Measurements from ENCODE around the gene HADHA. TPM values are rescaled to one million over a fixed set of nuclear protein-coding genes. Genes with fewer than 3 reads are reported as not detected.

The HADHA gene
- total RNA-seq, 2 experiments from 2014 or later: 126 to 150 TPM

DNA sequence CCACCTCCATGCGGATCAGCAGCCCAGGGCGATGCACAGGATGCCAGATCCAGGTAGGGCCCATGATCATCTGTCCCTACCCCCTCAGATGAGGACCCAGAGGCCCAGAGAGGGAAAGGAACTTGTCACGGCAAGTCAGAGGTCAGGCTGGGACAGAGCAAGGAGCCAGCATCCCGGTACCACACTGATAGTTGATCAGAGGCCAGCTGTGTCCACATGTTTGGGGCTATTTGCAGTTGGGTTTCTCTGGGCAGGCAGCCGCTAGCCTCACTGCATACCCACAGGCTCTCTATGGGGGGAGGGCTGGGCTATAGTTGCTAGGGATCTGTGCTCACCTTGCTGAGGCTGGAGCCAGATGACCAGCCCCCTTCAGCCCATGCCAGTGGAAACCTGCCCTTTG lies 62.0 kb downstream of the HADHA start:
- Histone ChIP-seq H3K4me2 (ENCODE audit: low read length) (no peak overlapping the region), H4K20me1 (ENCODE audit: insufficient read depth, low read length) (no peaks in the 10 kb centered on the region), H3K4me3 (ENCODE audit: low read depth, low read length, poor library complexity, severe bottlenecking) (no peak overlapping the region), H3K79me2 (ENCODE audit: insufficient read depth, low read depth, low read length) (no peaks in the 10 kb centered on the region), H3K36me3 (ENCODE audit: insufficient read depth, low read length) (no peaks in the 10 kb centered on the region), H3K4me1 (ENCODE audit: insufficient read depth, low read length, poor library complexity, severe bottlenecking) (no peaks in the 10 kb centered on the region), H3K9me3 (ENCODE audit: low read length) (no peaks in the 10 kb centered on the region), H2AFZ (ENCODE audit: low read length) (no peak overlapping the region), H3K27ac (ENCODE audit: low read depth, low read length, poor library complexity, severe bottlenecking) (no peak overlapping the region), H3K9me2 (ENCODE audit: insufficient read depth, low read length) (no peaks in the 10 kb centered on the region)
- BruUV-seq (replicated peaks): no TSS peak
- no peak for DNase-seq (ENCODE audit: low spot score)
- intact Hi-C loops (cut with micrococcal nuclease; ENCODE audit: unreplicated experiment): no loop called here
- POLR2A ChIA-PET: interaction anchor here (0.5 kb wide), 1 partner anchor 391 kb away, joined by 3 read pairs; no protein-coding TSS in a partner anchor
- TF ChIP-seq EZH2phosphoT487 (IDR thresholded peaks at IDR 0.05; ENCODE audit: borderline replicate concordance, low read depth, low read length): no peak
- CTCF ChIA-PET (ENCODE audit: unreplicated experiment): no interaction called here

DNA sequence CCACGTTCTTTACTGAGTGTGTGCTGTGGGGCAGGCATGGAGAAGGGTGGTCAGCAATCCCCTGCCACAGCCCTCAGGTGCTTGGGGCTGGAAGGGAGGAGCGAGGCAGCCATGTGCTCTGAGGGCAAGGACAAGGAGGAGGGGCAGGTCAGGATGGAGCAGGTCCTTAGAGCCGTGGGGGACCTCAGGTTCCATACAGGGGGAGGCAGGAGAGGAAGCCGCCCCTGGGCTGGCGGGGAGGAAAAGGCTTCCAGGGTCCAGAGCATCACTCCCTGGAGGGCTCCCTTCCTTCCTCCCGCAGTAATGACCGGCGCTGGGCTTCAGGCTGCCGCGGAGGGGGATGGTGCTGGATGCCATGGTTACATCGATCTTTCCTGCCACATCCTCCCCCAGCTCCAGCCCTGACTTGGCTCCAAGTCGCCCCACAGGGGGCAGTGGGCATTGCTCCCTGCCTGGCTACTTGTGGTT lies 65.0 kb downstream of the HADHA start:
- no peak for DNase-seq (ENCODE audit: low spot score)
- Histone ChIP-seq H3K27ac (ENCODE audit: low read depth, low read length, poor library complexity, severe bottlenecking) (no peak overlapping the region), H3K9me2 (ENCODE audit: insufficient read depth, low read length) (no peaks in the 10 kb centered on the region), H3K36me3 (ENCODE audit: insufficient read depth, low read length) (no peaks in the 10 kb centered on the region), H2AFZ (ENCODE audit: low read length) (no peak overlapping the region), H3K79me2 (ENCODE audit: insufficient read depth, low read depth, low read length) (no peaks in the 10 kb centered on the region), H4K20me1 (ENCODE audit: insufficient read depth, low read length) (no peaks in the 10 kb centered on the region), H3K4me1 (ENCODE audit: insufficient read depth, low read length, poor library complexity, severe bottlenecking) (no peaks in the 10 kb centered on the region), H3K9me3 (ENCODE audit: low read length) (no peaks in the 10 kb centered on the region), H3K4me3 (ENCODE audit: low read depth, low read length, poor library complexity, severe bottlenecking) (no peak overlapping the region), H3K4me2 (ENCODE audit: low read length) (no peak overlapping the region)
- TF ChIP-seq EZH2phosphoT487 (IDR thresholded peaks at IDR 0.05; ENCODE audit: borderline replicate concordance, low read depth, low read length): no peak
- TF ChIP-seq, protein P1, sequence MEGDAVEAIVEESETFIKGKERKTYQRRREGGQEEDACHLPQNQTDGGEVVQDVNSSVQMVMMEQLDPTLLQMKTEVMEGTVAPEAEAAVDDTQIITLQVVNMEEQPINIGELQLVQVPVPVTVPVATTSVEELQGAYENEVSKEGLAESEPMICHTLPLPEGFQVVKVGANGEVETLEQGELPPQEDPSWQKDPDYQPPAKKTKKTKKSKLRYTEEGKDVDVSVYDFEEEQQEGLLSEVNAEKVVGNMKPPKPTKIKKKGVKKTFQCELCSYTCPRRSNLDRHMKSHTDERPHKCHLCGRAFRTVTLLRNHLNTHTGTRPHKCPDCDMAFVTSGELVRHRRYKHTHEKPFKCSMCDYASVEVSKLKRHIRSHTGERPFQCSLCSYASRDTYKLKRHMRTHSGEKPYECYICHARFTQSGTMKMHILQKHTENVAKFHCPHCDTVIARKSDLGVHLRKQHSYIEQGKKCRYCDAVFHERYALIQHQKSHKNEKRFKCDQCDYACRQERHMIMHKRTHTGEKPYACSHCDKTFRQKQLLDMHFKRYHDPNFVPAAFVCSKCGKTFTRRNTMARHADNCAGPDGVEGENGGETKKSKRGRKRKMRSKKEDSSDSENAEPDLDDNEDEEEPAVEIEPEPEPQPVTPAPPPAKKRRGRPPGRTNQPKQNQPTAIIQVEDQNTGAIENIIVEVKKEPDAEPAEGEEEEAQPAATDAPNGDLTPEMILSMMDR (conservative IDR thresholded peaks at IDR 0.05; ENCODE audit: low read length): no peak
- POLR2A ChIA-PET: interaction anchor here (0.5 kb wide), 1 partner anchor 140 kb away, joined by 4 read pairs; no protein-coding TSS in a partner anchor
- CTCF ChIA-PET (ENCODE audit: unreplicated experiment): no interaction called here
- intact Hi-C loops (cut with micrococcal nuclease; ENCODE audit: unreplicated experiment): no loop called here
- BruUV-seq (replicated peaks): no TSS peak

DNA sequence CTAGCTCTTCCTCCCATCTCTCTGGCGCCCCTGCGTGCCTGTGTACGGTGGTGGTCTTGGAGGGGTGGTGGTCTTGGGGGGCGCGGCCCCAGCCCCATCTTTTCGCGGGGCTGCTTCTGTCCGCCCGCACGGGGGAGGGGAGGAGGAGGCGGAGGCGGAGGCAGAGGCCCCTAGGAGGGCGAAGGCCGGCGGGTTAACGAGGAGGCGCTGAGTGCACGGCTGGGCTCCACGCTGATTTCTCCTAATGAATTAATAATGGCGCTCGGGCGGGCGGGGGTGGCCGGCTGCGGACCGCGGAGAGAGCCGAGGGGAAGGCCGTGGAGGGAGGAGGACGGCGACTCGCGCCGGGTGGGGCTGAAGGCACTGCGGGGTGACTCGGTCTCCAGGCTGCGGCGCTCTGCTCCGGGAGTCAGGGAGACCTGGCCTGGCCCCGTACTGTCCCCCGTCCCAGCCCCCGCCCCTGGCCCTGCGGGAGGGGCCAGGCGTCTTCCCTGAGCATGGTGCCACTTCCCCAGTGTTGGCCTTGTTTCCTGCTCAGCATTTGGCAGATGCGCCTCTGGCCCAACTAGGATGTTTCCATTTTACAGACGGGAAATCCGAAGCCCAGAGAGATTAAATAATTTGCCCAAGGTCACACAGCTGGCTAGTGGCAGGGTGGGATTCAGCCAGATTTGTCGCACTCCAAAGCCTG lies 65.5 kb downstream of the HADHA start:
- BruUV-seq (replicated peaks): no TSS peak
- ChIA-PET CTCF (ENCODE audit: unreplicated experiment) (no interaction called here), POLR2A (interaction anchor here (0.5 to 1.2 kb wide), 4 partner anchors 91 to 493 kb away, joined by 4 to 7 read pairs (median 4); partner anchors contain the start of gene RAB10)
- Histone ChIP-seq H3K9me2 (ENCODE audit: insufficient read depth, low read length) (no peaks in the 10 kb centered on the region), H3K9me3 (ENCODE audit: low read length) (no peaks in the 10 kb centered on the region), H3K79me2 (ENCODE audit: insufficient read depth, low read depth, low read length) (no peaks in the 10 kb centered on the region), H3K4me2 (ENCODE audit: low read length) (peak overlapping the region; percentile 12; the same call in 1 of the 2 replicates), H3K4me3 (ENCODE audit: low read depth, low read length, poor library complexity, severe bottlenecking) (no peak overlapping the region), H3K4me1 (ENCODE audit: insufficient read depth, low read length, poor library complexity, severe bottlenecking) (no peaks in the 10 kb centered on the region), H3K27ac (ENCODE audit: low read depth, low read length, poor library complexity, severe bottlenecking) (no peak overlapping the region), H4K20me1 (ENCODE audit: insufficient read depth, low read length) (no peaks in the 10 kb centered on the region), H3K36me3 (ENCODE audit: insufficient read depth, low read length) (no peaks in the 10 kb centered on the region), H2AFZ (ENCODE audit: low read length) (no peak overlapping the region)
- no peak for DNase-seq (ENCODE audit: low spot score)
- intact Hi-C loops (cut with micrococcal nuclease; ENCODE audit: unreplicated experiment): no loop called here
- TF ChIP-seq EZH2phosphoT487 (IDR thresholded peaks at IDR 0.05; ENCODE audit: borderline replicate concordance, low read depth, low read length): no peak
- TF ChIP-seq, protein P1 (conservative IDR thresholded peaks at IDR 0.05; ENCODE audit: low read length): no peak

Data from OCI-LY7 (cell line).